ENCODE measurements around the gene SGK1. TPM values are rescaled to one million over a fixed set of nuclear protein-coding genes. Genes with fewer than 3 reads are reported as not detected.

The SGK1 gene
- total RNA-seq, 6 experiments from 2014 or later, result 15.9 to 149 (median 43.0) TPM

GRCh38 chr6:134173936-134174671 lies 143.8 kb downstream of the SGK1 start:
- TF ChIP-seq POLR2A (IDR thresholded peaks at IDR 0.05) (no peak), CTCF (IDR thresholded peaks at IDR 0.05) (peak; percentile 84 to 92 (median 88))
- DNase-seq, result peak; percentile 73 to 84 (median 76)
- 1% methylated on average over 21 of the region's 21 CpGs for WGBS (ENCODE audit: insufficient coverage, low coverage, low lambda C conversion rate, missing lambda C conversion rate)
- peak; percentile 15 to 31 (median 24) for ATAC-seq
- peaks cover 0 to 44% (median 14%) of the 10 kb centered on the region in 4 donors for H3K4me1 ChIP-seq
- H3K27ac ChIP-seq, result peak overlapping the region; percentile 76 to 99 (median 98)
- intact Hi-C loops (cut with DNase I), result loop anchor here in 1 of 2 donors (10.0 kb wide), 2 partner anchors 341 to 471 kb away; no protein-coding TSS in a partner anchor
- peak overlapping the region; percentile 78 to 93 (median 83) for H3K4me3 ChIP-seq
- peaks cover 10 to 47% (median 24%) of the 10 kb centered on the region in 4 donors for H3K36me3 ChIP-seq
- H3K27me3 ChIP-seq, result no peaks in the 10 kb centered on the region
- no peaks in the 10 kb centered on the region for H3K9me3 ChIP-seq

- peaks cover 0 to 36% (median 14%) of the 10 kb centered on the region in 4 donors for H3K4me1 ChIP-seq
Observed at GRCh38 chr6:134173366-134173725, 144.6 kb downstream of the SGK1 start.

GRCh38 chr6:134172706-134173365 lies 145.1 kb downstream of the SGK1 start:
- peaks cover 0 to 35% (median 14%) of the 10 kb centered on the region in 4 donors for H3K4me1 ChIP-seq
- intact Hi-C loops (cut with DNase I), result loop anchor here in 1 of 2 donors (10.0 kb wide), 2 partner anchors 342 to 472 kb away; no protein-coding TSS in a partner anchor
- DNase-seq, result no peak
- ATAC-seq, result no peak
- H3K4me3 ChIP-seq, result peak overlapping the region; percentile 78 to 93 (median 83)
- H3K9me3 ChIP-seq, result no peaks in the 10 kb centered on the region
- peak overlapping the region; percentile 18 to 98 (median 76) for H3K27ac ChIP-seq
- H3K27me3 ChIP-seq, result no peaks in the 10 kb centered on the region
- 25% methylated on average over 7 of the region's 7 CpGs for WGBS (ENCODE audit: insufficient coverage, low coverage, low lambda C conversion rate, missing lambda C conversion rate)
- TF ChIP-seq POLR2A (IDR thresholded peaks at IDR 0.05) (no peak), CTCF (IDR thresholded peaks at IDR 0.05) (no peak)
- peaks cover 10 to 52% (median 24%) of the 10 kb centered on the region in 4 donors for H3K36me3 ChIP-seq

More at GRCh38 chr6:134173366-134173725, 144.6 kb downstream of the SGK1 start:
- Histone ChIP-seq H3K9me3 (no peaks in the 10 kb centered on the region), H3K27me3 (no peaks in the 10 kb centered on the region), H3K36me3 (peaks cover 10 to 52% (median 24%) of the 10 kb centered on the region in 4 donors), H3K27ac (peak overlapping the region; percentile 76 to 99 (median 98)), H3K4me3 (peak overlapping the region; percentile 78 to 93 (median 83))
- DNase-seq, result no peak
- no peak for TF ChIP-seq POLR2A (IDR thresholded peaks at IDR 0.05)
- no peak for TF ChIP-seq CTCF (IDR thresholded peaks at IDR 0.05)
- WGBS (ENCODE audit: insufficient coverage, low coverage, low lambda C conversion rate, missing lambda C conversion rate), result 9% methylated on average over 4 of the region's 4 CpGs
- no peak for ATAC-seq
- intact Hi-C loops (cut with DNase I), result loop anchor here in 1 of 2 donors (10.0 kb wide), 2 partner anchors 341 to 471 kb away; no protein-coding TSS in a partner anchor

GRCh38 chr6:134172020-134172705 lies 145.7 kb downstream of the SGK1 start:
- Histone ChIP-seq H3K27me3 (no peaks in the 10 kb centered on the region), H3K36me3 (peaks cover 10 to 52% (median 24%) of the 10 kb centered on the region in 4 donors), H3K9me3 (no peaks in the 10 kb centered on the region), H3K27ac (peak overlapping the region; percentile 18 to 98 (median 76)), H3K4me3 (peak overlapping the region; percentile 78 to 93 (median 83)), H3K4me1 (peaks cover 0 to 35% (median 14%) of the 10 kb centered on the region in 4 donors)
- WGBS (ENCODE audit: insufficient coverage, low coverage, low lambda C conversion rate, missing lambda C conversion rate), result 54% methylated on average over 8 of the region's 8 CpGs
- ATAC-seq (no peak), DNase-seq (no peak)
- intact Hi-C loops (cut with DNase I), result loop anchor here in 1 of 2 donors (10.0 kb wide), 2 partner anchors 343 to 473 kb away; no protein-coding TSS in a partner anchor
- no peak for TF ChIP-seq POLR2A (IDR thresholded peaks at IDR 0.05)
- no peak for TF ChIP-seq CTCF (IDR thresholded peaks at IDR 0.05)
